Bronchial epithelial cell (primary cell): ENCODE results near the gene SLC24A2. TPM values are rescaled to one million over a fixed set of nuclear protein-coding genes. Genes with fewer than 3 reads are reported as not detected.
A peak's percentile ranks its signal among the peaks of the same experiment; 100 is the strongest.

ENCODE experiments used
- DNase-seq: peaks from one replicate; pipeline ENCODE4 v3.0.0-alpha.2; 2010; ENCODE audit warnings: low read depth
- FAIRE-seq: peaks from 2 replicates; lab custom pipeline; 2011; peaks lifted over from hg19 to GRCh38; lab: Jason Lieb, UNC
- H3K27me3 ChIP-seq: 2 replicates; pipeline ENCODE4 v1.5.1; 2011; ENCODE audit warnings: low read length; ENCODE audit not compliant: control insufficient read depth, insufficient read depth
- H3K36me3 ChIP-seq: 2 replicates; pipeline ENCODE4 v1.5.1; 2011; ENCODE audit warnings: low read length; ENCODE audit not compliant: control insufficient read depth, insufficient read depth
- H3K4me3 ChIP-seq: 2 replicates; pipeline ENCODE4 v1.5.1; 2011; ENCODE audit warnings: mild to moderate bottlenecking, low read depth, low read length, control low read depth
- total RNA-seq: library from RNA; depleted of rRNA; stranded (reverse); fragments of >200 nt; gene quantifications from 2 replicates; pipeline ENCODE4 v1.2.1, GENCODE V29; 2014
- TF ChIP-seq, protein P1 (sequence below): IDR thresholded peaks from 2 replicates; pipeline ENCODE4 v1.5.1; 2011; ENCODE audit warnings: mild to moderate bottlenecking, moderate library complexity, low read length, control low read depth, inconsistent platforms; ENCODE audit not compliant: insufficient read depth, severe bottlenecking

The SLC24A2 gene
- total RNA-seq, 1 donor from 2014 or later = not detected

DNA sequence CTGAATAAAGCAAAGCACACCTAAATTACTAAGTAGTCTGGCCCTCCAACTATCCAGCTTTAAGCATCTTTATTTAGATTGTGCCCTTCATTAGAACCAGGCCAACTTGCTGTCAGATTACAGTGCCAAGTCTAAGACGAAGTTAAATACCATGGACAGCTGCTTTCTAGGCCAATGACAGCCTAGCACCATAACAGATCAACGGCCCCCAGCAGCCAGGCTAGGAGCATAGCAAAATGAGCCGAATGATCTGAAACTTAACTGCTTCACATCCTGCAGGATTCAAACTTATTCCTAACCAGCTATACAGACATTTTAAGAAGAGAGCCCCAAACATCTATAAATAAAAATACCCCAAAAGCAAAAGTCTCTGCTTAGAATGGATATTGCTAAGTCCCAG is 6.8 kb downstream of the SLC24A2 start:
- Histone ChIP-seq H3K4me3 (no peak overlapping the region), H3K36me3 (no peaks in the 10 kb centered on the region), H3K27me3 (no peaks in the 10 kb centered on the region)
- no peak for FAIRE-seq
- TF ChIP-seq, protein P1, sequence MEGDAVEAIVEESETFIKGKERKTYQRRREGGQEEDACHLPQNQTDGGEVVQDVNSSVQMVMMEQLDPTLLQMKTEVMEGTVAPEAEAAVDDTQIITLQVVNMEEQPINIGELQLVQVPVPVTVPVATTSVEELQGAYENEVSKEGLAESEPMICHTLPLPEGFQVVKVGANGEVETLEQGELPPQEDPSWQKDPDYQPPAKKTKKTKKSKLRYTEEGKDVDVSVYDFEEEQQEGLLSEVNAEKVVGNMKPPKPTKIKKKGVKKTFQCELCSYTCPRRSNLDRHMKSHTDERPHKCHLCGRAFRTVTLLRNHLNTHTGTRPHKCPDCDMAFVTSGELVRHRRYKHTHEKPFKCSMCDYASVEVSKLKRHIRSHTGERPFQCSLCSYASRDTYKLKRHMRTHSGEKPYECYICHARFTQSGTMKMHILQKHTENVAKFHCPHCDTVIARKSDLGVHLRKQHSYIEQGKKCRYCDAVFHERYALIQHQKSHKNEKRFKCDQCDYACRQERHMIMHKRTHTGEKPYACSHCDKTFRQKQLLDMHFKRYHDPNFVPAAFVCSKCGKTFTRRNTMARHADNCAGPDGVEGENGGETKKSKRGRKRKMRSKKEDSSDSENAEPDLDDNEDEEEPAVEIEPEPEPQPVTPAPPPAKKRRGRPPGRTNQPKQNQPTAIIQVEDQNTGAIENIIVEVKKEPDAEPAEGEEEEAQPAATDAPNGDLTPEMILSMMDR = no peak
- peak; percentile 32 for DNase-seq

GRCh38 chr9:19781240-19781639 is 7.6 kb downstream of the SLC24A2 start:
- FAIRE-seq (no peak), DNase-seq (no peak)
- TF ChIP-seq, protein P1 = no peak
- Histone ChIP-seq H3K27me3 (no peaks in the 10 kb centered on the region), H3K36me3 (no peaks in the 10 kb centered on the region), H3K4me3 (no peak overlapping the region)

- Histone ChIP-seq H3K4me3 (no peak overlapping the region), H3K27me3 (no peaks in the 10 kb centered on the region), H3K36me3 (no peaks in the 10 kb centered on the region)
- FAIRE-seq = no peak
- TF ChIP-seq, protein P1 = no peak
- DNase-seq = no peak
Measured at GRCh38 chr9:19771446-19771845, 17.4 kb downstream of the SLC24A2 start.

GRCh38 chr9:19770973-19771372 is 17.9 kb downstream of the SLC24A2 start:
- DNase-seq (no peak), FAIRE-seq (no peak)
- Histone ChIP-seq H3K27me3 (no peaks in the 10 kb centered on the region), H3K4me3 (no peak overlapping the region), H3K36me3 (no peaks in the 10 kb centered on the region)
- TF ChIP-seq, protein P1 = no peak

- peak; percentile 94 for DNase-seq
- Histone ChIP-seq H3K27me3 (no peaks in the 10 kb centered on the region), H3K36me3 (no peaks in the 10 kb centered on the region), H3K4me3 (no peak overlapping the region)
- FAIRE-seq = no peak
- TF ChIP-seq, protein P1 = peak; percentile 6
Measured at GRCh38 chr9:19769213-19769612, 19.6 kb downstream of the SLC24A2 start.

DNA sequence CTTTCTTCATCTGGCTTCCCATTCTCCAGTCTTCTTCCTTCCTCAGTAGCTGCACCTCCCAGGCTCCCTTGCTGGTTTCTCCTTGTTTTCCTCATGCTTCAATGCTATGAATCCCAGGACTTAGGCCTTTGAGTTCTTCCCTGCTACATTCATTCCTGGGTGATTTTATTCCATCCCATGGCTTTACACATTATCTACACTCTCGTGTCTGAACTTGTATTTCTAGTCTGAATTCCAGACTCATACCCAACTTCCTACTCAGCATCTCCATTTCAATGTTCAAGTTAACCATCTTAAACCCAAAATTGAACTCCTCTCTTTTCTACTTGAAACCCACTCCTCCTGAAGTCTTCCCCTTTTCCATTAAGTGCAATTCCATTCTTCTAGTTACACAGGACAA is 20.0 kb downstream of the SLC24A2 start:
- DNase-seq (peak; percentile 86), FAIRE-seq (no peak)
- TF ChIP-seq, protein P1 = no peak
- Histone ChIP-seq H3K4me3 (no peak overlapping the region), H3K27me3 (no peaks in the 10 kb centered on the region), H3K36me3 (no peaks in the 10 kb centered on the region)
